ENCODE measurements around the gene GOT1. TPM values are rescaled to one million over a fixed set of nuclear protein-coding genes. Genes with fewer than 3 reads are reported as not detected.
A peak's percentile ranks its signal among the peaks of the same experiment; 100 is the strongest.

GOT1 gene
- total and polyA plus RNA-seq, 2 experiments from 2014 or later, result 36.8 to 37.7 TPM

- no peak for TF ChIP-seq REST (IDR thresholded peaks at IDR 0.05; ENCODE audit: unreplicated experiment)
- TF ChIP-seq ZNF331 (CRISPR knock-in tag; IDR thresholded peaks at IDR 0.05; ENCODE audit: low read depth), result no peak
These were observed 37.0 kb upstream of the GOT1 start (continued) for GRCh38 chr10:99467236-99467999.

- no peaks in the 10 kb centered on the region for H3K36me3 ChIP-seq (ENCODE audit: insufficient read depth)
- H2AFZ ChIP-seq, result peak overlapping the region; percentile 83; the same call in 1 of the 2 replicates
- H4K20me1 ChIP-seq (replicated peaks; ENCODE audit: insufficient read depth), result no peaks in the 10 kb centered on the region
- no peaks in the 10 kb centered on the region for H3K79me2 ChIP-seq (replicated peaks; ENCODE audit: insufficient read depth)
- DNase-seq (ENCODE audit: low spot score) (no peak), ATAC-seq (no peak)
- no peaks in the 10 kb centered on the region for H3K27me3 ChIP-seq (ENCODE audit: insufficient read depth)
- no peaks in the 10 kb centered on the region for H3K36me3 Mint-ChIP-seq (ENCODE audit: low read depth)
- no peaks in the 10 kb centered on the region for H3F3A ChIP-seq (replicated peaks; ENCODE audit: low read depth)
- no peaks in the 10 kb centered on the region for H3K4me1 Mint-ChIP-seq
- no peak overlapping the region for H3K4me3 Mint-ChIP-seq
- no peaks in the 10 kb centered on the region for H3K4me1 ChIP-seq (ENCODE audit: insufficient read depth)
- no peak overlapping the region for H3K4me3 ChIP-seq
- no peak overlapping the region for H3K4me2 ChIP-seq
- H3K27ac ChIP-seq (ENCODE audit: low read depth), result no peak overlapping the region
- peaks cover 2% of the 10 kb centered on the region for H3K27me3 Mint-ChIP-seq (ENCODE audit: insufficient read depth, low read depth, poor library complexity)
- H3K27ac Mint-ChIP-seq, result no peak overlapping the region
- H3K9me3 Mint-ChIP-seq, result no peaks in the 10 kb centered on the region
- no peaks in the 10 kb centered on the region; the same call in 1 of the 2 replicates for H3K9me2 ChIP-seq (ENCODE audit: insufficient read depth)
- TF ChIP-seq EZH2 (IDR thresholded peaks at IDR 0.05; ENCODE audit: low read depth, unreplicated experiment), result no peak
- TF ChIP-seq REST (IDR thresholded peaks at IDR 0.05; ENCODE audit: unreplicated experiment), result no peak
- no peak for TF ChIP-seq CREB1 (CRISPR knock-in tag; IDR thresholded peaks at IDR 0.05; ENCODE audit: low read depth)
- TF ChIP-seq ZNF331 (CRISPR knock-in tag; IDR thresholded peaks at IDR 0.05; ENCODE audit: low read depth), result no peak
- TF ChIP-seq CTCF (conservative IDR thresholded peaks at IDR 0.05; ENCODE audit: low read depth in 2 of 2), result no peak
- TF ChIP-seq EZH2phosphoT487 (IDR thresholded peaks at IDR 0.05; ENCODE audit: unreplicated experiment), result no peak
- no peak for TF ChIP-seq NANOG (IDR thresholded peaks at IDR 0.05; ENCODE audit: borderline replicate concordance)
- TF ChIP-seq JUNB (IDR thresholded peaks at IDR 0.05; ENCODE audit: unreplicated experiment), result no peak
These were observed 36.3 kb upstream of the GOT1 start for GRCh38 chr10:99466632-99467223.
